Measurements from ENCODE around the gene HTT-AS.
A peak's percentile ranks its signal among the peaks of the same experiment; 100 is the strongest.
"Not testable (repeated sequence)": the region's sequence is repeated elsewhere in the genome, so short reads cannot be mapped to it uniquely, and the experiment has no call there.

The HTT-AS gene

DNA sequence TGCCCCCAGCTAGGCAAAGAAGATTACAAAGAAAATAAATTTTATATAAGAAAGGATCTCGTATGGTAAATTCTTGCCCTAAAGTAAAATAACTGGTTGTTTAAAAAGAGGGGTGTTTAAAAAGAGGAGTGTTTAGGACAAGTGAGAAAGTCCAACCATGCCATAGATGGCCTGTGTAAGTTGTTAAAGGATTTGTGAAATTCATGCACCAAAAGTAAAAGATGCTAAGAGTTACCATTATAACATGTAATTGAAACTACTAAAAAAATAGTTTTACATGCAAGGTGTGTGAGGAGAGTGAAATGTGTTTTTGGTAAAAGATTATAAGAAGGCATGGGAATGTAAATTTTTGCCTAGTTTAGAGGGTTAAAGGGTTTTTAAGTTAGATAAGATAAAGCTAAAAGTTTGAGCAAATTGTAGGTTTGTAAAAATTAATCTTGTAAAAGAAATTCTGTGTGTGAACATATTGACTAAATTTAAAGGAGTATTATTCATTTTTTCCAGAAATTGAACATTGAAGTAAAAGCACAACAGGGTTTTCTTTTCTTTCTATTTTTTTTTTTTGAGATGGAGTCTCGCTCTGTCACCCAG is 20.1 kb downstream of the HTT-AS start:
- DNase-seq (ENCODE audit: low read depth) = no peak

DNA sequence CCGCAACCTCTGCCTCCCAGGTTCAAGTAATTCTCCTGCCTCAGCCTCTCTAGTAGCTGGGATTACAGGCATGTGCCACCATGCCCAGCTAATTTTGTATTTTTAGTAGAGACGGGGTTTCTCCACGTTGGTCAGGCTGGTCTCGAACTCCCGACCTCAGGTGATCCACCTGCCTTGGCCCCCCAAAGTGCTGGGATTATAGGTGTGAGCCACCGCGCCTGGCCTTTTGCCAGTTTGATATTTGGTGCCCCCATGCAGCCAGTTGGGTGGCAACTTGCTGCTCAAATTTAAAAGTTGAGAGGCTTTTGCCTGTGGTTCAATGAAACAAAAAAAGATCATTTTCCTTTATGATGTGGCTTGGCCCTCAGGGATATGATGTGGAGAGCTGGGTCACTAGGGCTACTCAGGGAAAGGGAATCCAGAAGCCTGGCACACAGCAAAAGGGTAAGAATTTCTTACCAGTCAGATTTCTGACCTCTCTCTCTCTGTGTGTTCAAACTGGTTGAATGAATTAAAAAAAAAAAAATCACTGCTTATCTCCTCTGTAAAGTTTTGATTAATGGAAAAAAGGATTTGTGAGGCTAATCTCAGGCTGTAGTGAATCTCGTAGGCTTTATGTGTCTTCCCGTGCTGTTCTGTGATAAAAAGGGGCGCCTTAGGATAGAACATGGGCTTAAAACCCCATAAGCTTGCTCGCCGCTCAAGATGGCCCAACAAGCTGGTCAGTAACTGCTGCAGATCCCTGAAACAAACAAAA is 23.0 kb downstream of the HTT-AS start:
- not testable (repeated sequence) for DNase-seq (ENCODE audit: low read depth)

More for the DNA sequence above, 20.1 kb downstream of the HTT-AS start:
- H3K4me3 ChIP-seq (ENCODE audit: low read length) = no peak overlapping the region
- TF ChIP-seq, protein P1, sequence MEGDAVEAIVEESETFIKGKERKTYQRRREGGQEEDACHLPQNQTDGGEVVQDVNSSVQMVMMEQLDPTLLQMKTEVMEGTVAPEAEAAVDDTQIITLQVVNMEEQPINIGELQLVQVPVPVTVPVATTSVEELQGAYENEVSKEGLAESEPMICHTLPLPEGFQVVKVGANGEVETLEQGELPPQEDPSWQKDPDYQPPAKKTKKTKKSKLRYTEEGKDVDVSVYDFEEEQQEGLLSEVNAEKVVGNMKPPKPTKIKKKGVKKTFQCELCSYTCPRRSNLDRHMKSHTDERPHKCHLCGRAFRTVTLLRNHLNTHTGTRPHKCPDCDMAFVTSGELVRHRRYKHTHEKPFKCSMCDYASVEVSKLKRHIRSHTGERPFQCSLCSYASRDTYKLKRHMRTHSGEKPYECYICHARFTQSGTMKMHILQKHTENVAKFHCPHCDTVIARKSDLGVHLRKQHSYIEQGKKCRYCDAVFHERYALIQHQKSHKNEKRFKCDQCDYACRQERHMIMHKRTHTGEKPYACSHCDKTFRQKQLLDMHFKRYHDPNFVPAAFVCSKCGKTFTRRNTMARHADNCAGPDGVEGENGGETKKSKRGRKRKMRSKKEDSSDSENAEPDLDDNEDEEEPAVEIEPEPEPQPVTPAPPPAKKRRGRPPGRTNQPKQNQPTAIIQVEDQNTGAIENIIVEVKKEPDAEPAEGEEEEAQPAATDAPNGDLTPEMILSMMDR (IDR thresholded peaks at IDR 0.05; ENCODE audit: insufficient read depth, low read depth, low read length, missing control alignments) = no peak

DNA sequence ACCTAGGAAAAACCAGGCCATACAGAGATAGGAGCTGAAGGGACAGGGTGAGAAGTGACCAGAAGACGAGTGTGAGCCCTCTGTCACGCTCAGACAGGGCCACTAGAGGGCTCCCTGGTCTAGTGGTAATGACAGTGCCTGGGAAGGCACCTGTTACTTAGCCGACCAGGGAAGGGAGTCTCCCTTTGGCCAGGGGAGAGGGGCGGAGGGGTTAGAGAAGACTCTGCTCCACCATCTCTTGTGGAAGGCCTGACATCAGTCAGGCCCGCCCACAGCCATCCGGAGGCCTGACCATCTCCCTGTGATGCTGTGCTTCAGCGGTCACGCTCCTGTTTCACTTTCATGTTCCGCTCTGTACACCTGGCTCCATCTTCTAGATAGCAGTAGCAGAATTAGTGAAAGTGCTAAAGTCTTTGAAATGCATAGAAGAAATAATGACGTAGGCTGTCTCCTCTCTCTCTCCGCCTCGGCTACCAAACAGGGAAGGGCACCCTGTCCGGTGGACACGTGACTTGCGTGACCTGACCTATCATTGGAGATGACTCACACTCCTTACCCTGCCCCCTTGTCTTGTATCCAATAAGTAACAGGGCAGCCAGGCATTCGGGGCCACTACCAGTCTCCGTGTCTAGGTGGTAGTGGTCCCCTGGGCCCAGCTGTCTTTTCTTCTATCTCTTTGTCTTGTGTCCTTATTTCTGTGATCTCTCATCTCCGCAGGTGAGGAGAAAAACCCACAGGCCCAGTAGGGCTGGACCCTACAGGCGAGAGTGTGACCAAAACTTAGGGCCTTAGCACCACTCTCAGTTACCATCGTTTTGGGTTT is 26.7 kb downstream of the HTT-AS start:
- DNase-seq (ENCODE audit: low read depth) = peak; percentile 63
- H3K4me3 ChIP-seq (ENCODE audit: low read length) = no peak overlapping the region
- TF ChIP-seq, protein P1 (IDR thresholded peaks at IDR 0.05; ENCODE audit: insufficient read depth, low read depth, low read length, missing control alignments) = peak; percentile 87

More for the DNA sequence above, 23.0 kb downstream of the HTT-AS start:
- not testable (repeated sequence) for H3K4me3 ChIP-seq (ENCODE audit: low read length)

DNA sequence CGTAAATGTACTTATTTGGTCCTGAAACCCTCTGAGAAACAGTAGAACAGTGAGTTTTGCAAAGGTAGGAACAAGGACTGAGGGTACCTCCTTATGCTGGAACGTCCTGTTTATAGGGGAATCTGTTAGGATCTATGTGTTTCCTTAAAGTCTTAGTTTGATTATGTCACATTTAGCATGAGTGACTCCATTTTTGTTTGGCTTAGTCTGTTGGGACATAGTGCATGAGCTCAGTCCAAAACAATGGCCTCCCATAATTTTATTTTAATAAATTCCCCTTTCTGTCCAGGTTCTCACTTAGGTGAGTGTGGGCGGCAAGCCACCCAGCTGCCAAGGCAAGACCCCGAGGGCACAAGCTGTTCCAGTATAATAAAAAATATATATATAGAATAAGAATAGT is 27.7 kb downstream of the HTT-AS start:
- TF ChIP-seq, protein P1 (IDR thresholded peaks at IDR 0.05; ENCODE audit: insufficient read depth, low read depth, low read length, missing control alignments) = no peak
- DNase-seq (ENCODE audit: low read depth) = no peak
- no peak overlapping the region for H3K4me3 ChIP-seq (ENCODE audit: low read length)

DNA sequence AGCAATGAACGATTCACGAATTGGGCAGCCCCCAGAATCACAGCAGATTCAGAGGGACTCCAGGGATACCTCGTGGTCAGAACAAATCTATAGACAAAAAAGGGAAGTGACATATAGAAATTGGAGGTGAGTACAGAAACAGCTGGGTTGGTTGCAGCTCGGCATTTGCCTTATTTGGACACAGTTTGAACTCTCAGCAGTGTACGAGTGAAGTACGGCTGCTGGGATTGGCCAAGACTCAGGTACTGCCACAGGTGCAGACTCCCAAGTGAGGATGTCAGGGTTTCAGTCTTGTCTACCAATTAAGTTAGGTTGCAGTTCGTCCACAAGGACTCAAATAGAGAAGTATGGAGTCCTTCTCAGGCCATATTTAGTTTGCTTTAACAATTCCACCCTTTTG is 28.2 kb downstream of the HTT-AS start:
- TF ChIP-seq, protein P1 (IDR thresholded peaks at IDR 0.05; ENCODE audit: insufficient read depth, low read depth, low read length, missing control alignments) = no peak
- no peak for DNase-seq (ENCODE audit: low read depth)
- H3K4me3 ChIP-seq (ENCODE audit: low read length) = no peak overlapping the region

DNA sequence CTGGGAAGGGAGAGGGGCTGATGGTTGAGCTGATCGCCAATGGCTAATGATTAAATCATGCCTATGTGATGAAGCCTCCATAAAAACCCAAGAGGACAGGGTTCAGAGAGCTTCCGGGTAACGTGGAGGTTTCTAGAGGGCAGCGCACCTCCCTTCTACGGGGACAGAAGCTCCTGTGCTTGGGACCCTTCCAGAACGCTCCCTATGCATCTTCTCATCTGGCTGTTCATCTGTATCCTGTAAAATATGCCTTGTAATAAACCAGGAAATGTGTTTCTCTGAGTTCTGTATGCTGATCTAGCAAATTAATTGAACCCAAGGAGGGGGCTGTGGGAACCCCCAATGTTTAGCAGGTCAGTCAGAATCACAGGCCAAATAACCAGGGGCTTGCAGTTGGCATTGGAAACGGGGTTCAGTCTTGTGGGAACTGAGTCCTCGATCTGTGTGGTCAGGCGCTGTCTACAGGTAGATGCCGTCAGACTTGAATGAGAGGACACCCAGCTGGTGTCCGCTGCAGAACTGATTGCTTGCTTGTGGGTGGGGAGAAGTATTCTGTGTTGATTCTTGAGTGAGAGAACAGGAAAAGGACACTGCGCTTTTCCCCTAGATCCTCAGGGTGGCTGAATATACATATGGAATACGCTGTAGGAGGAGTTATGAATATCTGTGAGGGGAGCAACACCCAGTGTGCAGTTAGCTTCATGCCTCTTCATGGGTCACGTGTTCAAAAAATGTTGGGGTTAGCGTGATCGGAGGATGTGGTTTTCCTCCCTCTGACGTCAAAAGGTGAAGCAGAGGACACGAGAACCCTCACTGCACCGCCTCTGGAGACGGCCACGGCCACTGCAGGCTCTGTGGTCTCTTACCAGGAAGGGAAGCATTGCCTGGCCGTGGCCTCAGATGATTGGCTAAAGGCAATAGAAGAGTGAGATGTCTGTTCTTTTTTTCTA is 29.2 kb downstream of the HTT-AS start:
- TF ChIP-seq, protein P1 (IDR thresholded peaks at IDR 0.05; ENCODE audit: insufficient read depth, low read depth, low read length, missing control alignments) = no peak
- DNase-seq (ENCODE audit: low read depth) = no peak
- no peak overlapping the region for H3K4me3 ChIP-seq (ENCODE audit: low read length)

Measured in epithelial cell of esophagus (primary cell).